ENCODE data around the gene ASIC4.

The ASIC4 gene

GRCh38 chr2:219480004-219480403, 34.3 kb upstream of the ASIC4 start:
- no peak for DNase-seq (ENCODE audit: low read depth)
- TF ChIP-seq, protein P1, sequence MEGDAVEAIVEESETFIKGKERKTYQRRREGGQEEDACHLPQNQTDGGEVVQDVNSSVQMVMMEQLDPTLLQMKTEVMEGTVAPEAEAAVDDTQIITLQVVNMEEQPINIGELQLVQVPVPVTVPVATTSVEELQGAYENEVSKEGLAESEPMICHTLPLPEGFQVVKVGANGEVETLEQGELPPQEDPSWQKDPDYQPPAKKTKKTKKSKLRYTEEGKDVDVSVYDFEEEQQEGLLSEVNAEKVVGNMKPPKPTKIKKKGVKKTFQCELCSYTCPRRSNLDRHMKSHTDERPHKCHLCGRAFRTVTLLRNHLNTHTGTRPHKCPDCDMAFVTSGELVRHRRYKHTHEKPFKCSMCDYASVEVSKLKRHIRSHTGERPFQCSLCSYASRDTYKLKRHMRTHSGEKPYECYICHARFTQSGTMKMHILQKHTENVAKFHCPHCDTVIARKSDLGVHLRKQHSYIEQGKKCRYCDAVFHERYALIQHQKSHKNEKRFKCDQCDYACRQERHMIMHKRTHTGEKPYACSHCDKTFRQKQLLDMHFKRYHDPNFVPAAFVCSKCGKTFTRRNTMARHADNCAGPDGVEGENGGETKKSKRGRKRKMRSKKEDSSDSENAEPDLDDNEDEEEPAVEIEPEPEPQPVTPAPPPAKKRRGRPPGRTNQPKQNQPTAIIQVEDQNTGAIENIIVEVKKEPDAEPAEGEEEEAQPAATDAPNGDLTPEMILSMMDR (IDR thresholded peaks at IDR 0.05; ENCODE audit: insufficient read depth, low read depth, low read length, missing control alignments), result no peak

DNA sequence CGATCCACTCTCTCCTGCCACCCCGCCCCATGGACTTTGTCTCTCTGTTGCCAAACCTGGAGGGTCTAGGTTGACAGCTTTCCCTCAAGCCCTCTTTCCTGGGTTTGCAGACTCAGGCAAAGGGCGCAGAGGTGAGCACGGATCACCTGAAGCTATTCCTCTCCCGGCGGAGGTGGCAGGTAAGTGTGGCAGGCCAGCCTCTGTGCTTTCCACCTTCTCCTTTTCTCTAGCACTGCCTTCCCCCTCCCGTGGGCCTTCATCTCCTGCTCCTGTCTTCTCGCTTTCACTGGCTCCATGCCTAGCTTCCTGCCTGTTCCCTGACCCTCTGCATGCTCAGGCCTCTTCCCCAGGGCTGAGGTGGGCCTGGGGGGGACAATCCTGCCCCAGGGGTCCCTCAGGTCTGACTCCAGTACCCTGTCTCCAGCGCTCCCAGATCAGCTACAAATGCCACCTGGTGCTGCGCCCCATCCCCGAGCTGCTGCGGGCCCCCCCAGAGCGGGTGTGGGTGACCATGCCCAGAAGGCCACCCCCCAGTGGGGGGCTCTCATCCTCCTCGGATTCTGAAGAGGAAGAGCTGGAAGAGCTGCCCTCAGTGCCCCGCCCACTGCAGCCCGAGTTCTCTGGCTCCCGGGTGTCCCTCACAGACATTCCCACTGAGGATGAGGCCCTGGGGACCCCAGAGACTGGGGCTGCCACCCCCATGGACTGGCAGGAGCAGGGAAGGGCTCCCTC, 31.4 kb upstream of the ASIC4 start:
- no peak for DNase-seq (ENCODE audit: low read depth)
- TF ChIP-seq, protein P1 (IDR thresholded peaks at IDR 0.05; ENCODE audit: insufficient read depth, low read depth, low read length, missing control alignments), result no peak
- no peak overlapping the region for H3K4me3 ChIP-seq (ENCODE audit: low read depth, low read length)

More at GRCh38 chr2:219480004-219480403, 34.3 kb upstream of the ASIC4 start:
- H3K4me3 ChIP-seq (ENCODE audit: low read depth, low read length), result no peak overlapping the region

DNA sequence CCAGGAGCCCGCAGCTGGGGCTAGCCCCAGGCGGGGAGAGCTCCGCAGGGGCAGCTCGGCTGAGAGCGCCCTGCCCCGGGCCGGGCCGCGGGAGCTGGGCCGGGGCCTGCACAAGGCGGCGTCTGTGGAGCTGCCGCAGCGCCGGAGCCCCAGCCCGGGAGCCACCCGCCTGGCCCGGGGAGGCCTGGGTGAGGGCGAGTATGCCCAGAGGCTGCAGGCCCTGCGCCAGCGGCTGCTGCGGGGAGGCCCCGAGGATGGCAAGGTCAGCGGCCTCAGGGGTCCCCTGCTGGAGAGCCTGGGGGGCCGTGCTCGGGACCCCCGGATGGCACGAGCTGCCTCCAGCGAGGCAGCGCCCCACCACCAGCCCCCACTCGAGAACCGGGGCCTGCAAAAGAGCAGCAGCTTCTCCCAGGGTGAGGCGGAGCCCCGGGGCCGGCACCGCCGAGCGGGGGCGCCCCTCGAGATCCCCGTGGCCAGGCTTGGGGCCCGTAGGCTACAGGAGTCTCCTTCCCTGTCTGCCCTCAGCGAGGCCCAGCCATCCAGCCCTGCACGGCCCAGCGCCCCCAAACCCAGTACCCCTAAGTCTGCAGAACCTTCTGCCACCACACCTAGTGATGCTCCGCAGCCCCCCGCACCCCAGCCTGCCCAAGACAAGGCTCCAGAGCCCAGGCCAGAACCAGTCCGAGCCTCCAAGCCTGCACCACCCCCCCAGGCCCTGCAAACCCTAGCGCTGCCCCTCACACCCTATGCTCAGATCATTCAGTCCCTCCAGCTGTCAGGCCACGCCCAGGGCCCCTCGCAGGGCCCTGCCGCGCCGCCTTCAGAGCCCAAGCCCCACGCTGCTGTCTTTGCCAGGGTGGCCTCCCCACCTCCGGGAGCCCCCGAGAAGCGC, 30.6 kb upstream of the ASIC4 start:
- H3K4me3 ChIP-seq (ENCODE audit: low read depth, low read length), result no peak overlapping the region
- TF ChIP-seq, protein P1 (IDR thresholded peaks at IDR 0.05; ENCODE audit: insufficient read depth, low read depth, low read length, missing control alignments), result no peak
- DNase-seq (ENCODE audit: low read depth), result no peak

- DNase-seq (ENCODE audit: low read depth), result no peak
- TF ChIP-seq, protein P1 (IDR thresholded peaks at IDR 0.05; ENCODE audit: insufficient read depth, low read depth, low read length, missing control alignments), result no peak
Observed at GRCh38 chr2:219484343-219485200, 29.7 kb upstream of the ASIC4 start.

DNA sequence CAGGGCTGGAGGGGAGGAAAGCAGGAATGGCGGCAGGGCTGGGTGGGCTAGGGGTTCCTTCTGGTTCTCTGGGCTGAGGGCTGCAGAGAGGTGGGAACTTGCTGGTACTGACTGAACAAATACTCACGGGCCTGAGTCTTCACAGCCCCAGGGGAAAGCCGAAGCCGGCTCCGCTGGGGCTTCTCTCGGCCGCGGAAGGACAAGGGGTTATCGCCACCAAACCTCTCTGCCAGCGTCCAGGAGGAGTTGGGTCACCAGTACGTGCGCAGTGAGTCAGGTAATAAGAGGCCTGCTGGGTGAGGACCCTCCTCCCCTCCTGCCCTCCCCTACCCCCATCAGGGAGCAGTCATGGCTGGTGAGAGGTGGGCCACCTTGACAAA, 29.1 kb upstream of the ASIC4 start:
- no peak for DNase-seq (ENCODE audit: low read depth)
- H3K4me3 ChIP-seq (ENCODE audit: low read depth, low read length), result no peak overlapping the region
- TF ChIP-seq, protein P1 (IDR thresholded peaks at IDR 0.05; ENCODE audit: insufficient read depth, low read depth, low read length, missing control alignments), result no peak

More at GRCh38 chr2:219484343-219485200, 29.7 kb upstream of the ASIC4 start:
- H3K4me3 ChIP-seq (ENCODE audit: low read depth, low read length), result no peak overlapping the region

DNA sequence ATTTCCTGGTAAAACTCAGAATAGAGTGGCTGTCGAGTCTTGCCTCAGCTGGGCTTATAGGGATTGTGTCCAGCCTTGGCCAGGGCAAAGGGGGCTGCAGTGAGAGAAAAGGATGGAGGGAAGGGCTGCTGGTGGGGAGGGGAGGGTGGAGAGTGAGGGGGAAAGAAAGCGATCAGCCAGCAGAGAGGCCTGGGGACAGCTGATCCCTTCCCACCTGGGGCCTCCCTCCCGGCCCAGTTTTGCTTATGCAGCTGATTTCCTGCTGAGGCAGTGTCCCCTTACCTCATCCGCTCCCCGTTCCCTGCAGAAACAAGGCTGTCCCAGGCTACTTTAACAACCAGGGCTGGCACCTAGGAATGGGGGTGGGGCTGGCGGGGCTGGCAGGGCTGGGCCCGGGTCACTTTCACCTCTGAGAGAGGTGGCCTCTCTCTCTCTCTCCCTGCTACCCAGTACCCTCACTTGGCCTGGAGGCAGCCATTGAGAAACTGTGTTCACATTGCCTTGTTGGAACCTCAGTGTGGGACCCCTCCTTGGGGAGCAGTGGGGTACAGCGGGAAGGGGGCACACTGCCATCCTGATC, 27.8 kb upstream of the ASIC4 start:
- TF ChIP-seq, protein P1 (IDR thresholded peaks at IDR 0.05; ENCODE audit: insufficient read depth, low read depth, low read length, missing control alignments), result no peak
- no peak overlapping the region for H3K4me3 ChIP-seq (ENCODE audit: low read depth, low read length)
- no peak for DNase-seq (ENCODE audit: low read depth)

All from GM12865 (cell line).